GM19467 (cell line): ENCODE data around the gene ADCY6.
A peak's percentile ranks its signal among the peaks of the same experiment; 100 is the strongest.

ENCODE experiments used
- ATAC-seq: cut with Tn5 transposase; IDR thresholded peaks from one replicate; pipeline ENCODE4 v1.9.1; 2021; ENCODE audit warnings: mild to moderate bottlenecking, moderate library complexity; ENCODE audit not compliant: unreplicated experiment

ADCY6 gene

GRCh38 chr12:48816143-48816854 lies 27.4 kb upstream of the ADCY6 start:
- no peak for ATAC-seq

GRCh38 chr12:48815126-48816110 lies 26.5 kb upstream of the ADCY6 start:
- peak; percentile 19 for ATAC-seq

GRCh38 chr12:48814262-48815125 lies 25.6 kb upstream of the ADCY6 start:
- ATAC-seq, result peak; percentile 68

GRCh38 chr12:48813465-48814261 lies 24.8 kb upstream of the ADCY6 start:
- no peak for ATAC-seq

GRCh38 chr12:48812389-48812788 lies 23.5 kb upstream of the ADCY6 start:
- no peak for ATAC-seq

- ATAC-seq, result no peak
These were observed 22.7 kb upstream of the ADCY6 start for GRCh38 chr12:48811437-48812090.

GRCh38 chr12:48810903-48811431 lies 22.1 kb upstream of the ADCY6 start:
- ATAC-seq, result no peak

- no peak for ATAC-seq
These were observed 19.1 kb upstream of the ADCY6 start for GRCh38 chr12:48807981-48808380.

- ATAC-seq, result no peak
These were observed 14.8 kb upstream of the ADCY6 start for GRCh38 chr12:48803675-48804074.

- no peak for ATAC-seq
These were observed 12.1 kb upstream of the ADCY6 start for GRCh38 chr12:48800971-48801370.

GRCh38 chr12:48800457-48800856 lies 11.6 kb upstream of the ADCY6 start:
- no peak for ATAC-seq

- no peak for ATAC-seq
These were observed 8.1 kb upstream of the ADCY6 start for GRCh38 chr12:48796976-48797375.

GRCh38 chr12:48795550-48796455 lies 6.9 kb upstream of the ADCY6 start:
- no peak for ATAC-seq

GRCh38 chr12:48794870-48795269 lies 6.0 kb upstream of the ADCY6 start:
- ATAC-seq, result no peak

- no peak for ATAC-seq
These were observed 4.8 kb upstream of the ADCY6 start for GRCh38 chr12:48793696-48794095.

GRCh38 chr12:48789858-48790326 lies 1.0 kb upstream of the ADCY6 start:
- ATAC-seq, result no peak

- ATAC-seq, result no peak
These were observed 400 bp downstream of the ADCY6 start for GRCh38 chr12:48788524-48788853.

GRCh38 chr12:48787791-48788523 lies 932 bp downstream of the ADCY6 start:
- no peak for ATAC-seq
